Glutamatergic neuron (in vitro differentiated cells): ENCODE results near the gene SMC4. TPM values are rescaled to one million over a fixed set of nuclear protein-coding genes. Genes with fewer than 3 reads are reported as not detected.

Experiments
- DNase-seq: peaks from one replicate; pipeline ENCODE4 v3.0.0; 2022
- H3K27ac Mint-ChIP-seq: one replicate; pipeline ENCODE4 v1.8.0; 2020; ENCODE audit warnings: mild to moderate bottlenecking, mixed read lengths, inconsistent platforms; ENCODE audit not compliant: unreplicated experiment
- H3K27me3 Mint-ChIP-seq: one replicate; pipeline ENCODE4 v1.8.0; 2020; ENCODE audit warnings: mild to moderate bottlenecking, moderate library complexity, mixed read lengths, inconsistent platforms; ENCODE audit not compliant: unreplicated experiment
- H3K36me3 Mint-ChIP-seq: one replicate; pipeline ENCODE4 v1.8.0; 2020; ENCODE audit warnings: mild to moderate bottlenecking, mixed read lengths, inconsistent platforms; ENCODE audit not compliant: unreplicated experiment
- H3K4me1 Mint-ChIP-seq: one replicate; pipeline ENCODE4 v1.8.0; 2020; ENCODE audit warnings: mild to moderate bottlenecking, low read depth, mixed read lengths, inconsistent platforms; ENCODE audit not compliant: unreplicated experiment
- H3K4me3 Mint-ChIP-seq: one replicate; pipeline ENCODE4 v1.8.0; 2020; ENCODE audit warnings: mild to moderate bottlenecking, mixed read lengths, inconsistent platforms; ENCODE audit not compliant: unreplicated experiment
- H3K9me3 Mint-ChIP-seq: one replicate; pipeline ENCODE4 v1.8.0; 2020; ENCODE audit warnings: mild to moderate bottlenecking, moderate library complexity, mixed read lengths, inconsistent platforms; ENCODE audit not compliant: unreplicated experiment
- CTCF ChIP-seq: fragments of 200-600 bp; sonication (generic); IDR thresholded peaks from one replicate; pipeline ENCODE4 v1.5.0; 2021; ENCODE audit not compliant: partially characterized antibody, unreplicated experiment
- total RNA-seq: library from RNA; stranded (reverse); fragmentation: NEBNext Ultra II Directional; extraction: Animal tissue kit (Norgen Biotek cat#: 25700); gene quantifications from one replicate; pipeline ENCODE4 v1.2.1, GENCODE V29; 2021; ENCODE audit not compliant: unreplicated experiment

The SMC4 gene
- total RNA-seq, 1 donor from 2014 or later, result 34.0 TPM

- no peak for TF ChIP-seq CTCF
- Mint-ChIP-seq H3K36me3 (peaks cover 10% of the 10 kb centered on the region), H3K4me1 (no peaks in the 10 kb centered on the region), H3K4me3 (no peak overlapping the region), H3K27ac (no peak overlapping the region), H3K9me3 (peaks cover 7% of the 10 kb centered on the region), H3K27me3 (peaks cover 3% of the 10 kb centered on the region)
- no peak for DNase-seq
Observed at GRCh38 chr3:160464971-160465370, 65.5 kb downstream of the SMC4 start.

- no peak overlapping the region for H3K27ac Mint-ChIP-seq
- no peaks in the 10 kb centered on the region for H3K27me3 Mint-ChIP-seq
- TF ChIP-seq CTCF, result no peak
- no peak for DNase-seq
- peaks cover 8% of the 10 kb centered on the region for H3K36me3 Mint-ChIP-seq
- H3K4me3 Mint-ChIP-seq, result no peak overlapping the region
- H3K9me3 Mint-ChIP-seq, result peaks cover 10% of the 10 kb centered on the region
- H3K4me1 Mint-ChIP-seq, result no peaks in the 10 kb centered on the region
Observed at GRCh38 chr3:160470181-160470580, 70.7 kb downstream of the SMC4 start.

- no peaks in the 10 kb centered on the region for H3K4me1 Mint-ChIP-seq
- H3K36me3 Mint-ChIP-seq, result peaks cover 8% of the 10 kb centered on the region
- peaks cover 10% of the 10 kb centered on the region for H3K9me3 Mint-ChIP-seq
- no peak for DNase-seq
- H3K27ac Mint-ChIP-seq, result no peak overlapping the region
- H3K27me3 Mint-ChIP-seq, result no peaks in the 10 kb centered on the region
- H3K4me3 Mint-ChIP-seq, result no peak overlapping the region
- TF ChIP-seq CTCF, result no peak
Observed at GRCh38 chr3:160471892-160472291, 72.4 kb downstream of the SMC4 start.

GRCh38 chr3:160472344-160472743, 72.9 kb downstream of the SMC4 start:
- DNase-seq, result no peak
- H3K27me3 Mint-ChIP-seq, result no peaks in the 10 kb centered on the region
- peaks cover 10% of the 10 kb centered on the region for H3K9me3 Mint-ChIP-seq
- no peak overlapping the region for H3K27ac Mint-ChIP-seq
- H3K36me3 Mint-ChIP-seq, result peaks cover 8% of the 10 kb centered on the region
- no peaks in the 10 kb centered on the region for H3K4me1 Mint-ChIP-seq
- no peak overlapping the region for H3K4me3 Mint-ChIP-seq
- TF ChIP-seq CTCF, result no peak

GRCh38 chr3:160473221-160473620, 73.8 kb downstream of the SMC4 start:
- H3K4me3 Mint-ChIP-seq, result no peak overlapping the region
- no peak overlapping the region for H3K27ac Mint-ChIP-seq
- H3K36me3 Mint-ChIP-seq, result peaks cover 8% of the 10 kb centered on the region
- H3K9me3 Mint-ChIP-seq, result peaks cover 13% of the 10 kb centered on the region
- no peak for DNase-seq
- no peaks in the 10 kb centered on the region for H3K4me1 Mint-ChIP-seq
- H3K27me3 Mint-ChIP-seq, result no peaks in the 10 kb centered on the region
- TF ChIP-seq CTCF, result no peak
